Stimulated activated CD8-positive, alpha-beta memory T cell treated with anti-CD3 and anti-CD28 coated beads, Interleukin-15, amount 100 ng/mL, for 48 hours (primary cell): Measurements from ENCODE around the gene E2F8.
"Not testable (repeated sequence)": the region's sequence is repeated elsewhere in the genome, so short reads cannot be mapped to it uniquely, and the experiment has no call there.

Experiments
- DNase-seq, 2 donors: peaks; one replicate each; pipeline ENCODE4 v3.0.0-alpha.2; 2020; ENCODE audit warnings: low read depth in 2 of 2

Gene E2F8

GRCh38 chr11:19240420-19241259, at the start of gene E2F8:
TSS of gene E2F8 (minus strand) at chr11:19240945. CDS start at chr11:19240121, 824 bp downstream.
- peak; percentile 89 to 90 for DNase-seq

- DNase-seq = no peak
Observed at GRCh38 chr11:19290356-19290755, 49.6 kb upstream of the E2F8 start.

- DNase-seq = no peak
Observed at GRCh38 chr11:19288256-19288655, 47.5 kb upstream of the E2F8 start.

- DNase-seq = no peak
Observed at GRCh38 chr11:19286411-19286810, 45.7 kb upstream of the E2F8 start.

GRCh38 chr11:19284881-19285280, 44.1 kb upstream of the E2F8 start:
- DNase-seq = no peak

GRCh38 chr11:19283991-19284390, 43.2 kb upstream of the E2F8 start:
- no peak for DNase-seq

GRCh38 chr11:19281555-19281954, 40.8 kb upstream of the E2F8 start:
- DNase-seq = no peak

GRCh38 chr11:19281041-19281440, 40.3 kb upstream of the E2F8 start:
- no peak for DNase-seq

- no peak for DNase-seq
Observed at GRCh38 chr11:19279451-19279850, 38.7 kb upstream of the E2F8 start.

- DNase-seq = no peak
Observed at GRCh38 chr11:19276859-19277808, 36.4 kb upstream of the E2F8 start.

GRCh38 chr11:19275496-19275895, 34.8 kb upstream of the E2F8 start:
- no peak for DNase-seq

GRCh38 chr11:19273219-19273618, 32.5 kb upstream of the E2F8 start:
- not testable (repeated sequence) for DNase-seq

- no peak for DNase-seq
Observed at GRCh38 chr11:19268909-19269308, 28.2 kb upstream of the E2F8 start.

GRCh38 chr11:19267567-19267966, 26.8 kb upstream of the E2F8 start:
- DNase-seq = no peak

GRCh38 chr11:19263333-19263732, 22.6 kb upstream of the E2F8 start:
- no peak for DNase-seq

GRCh38 chr11:19259487-19260345, 19.0 kb upstream of the E2F8 start:
- peak; percentile 23 to 43 for DNase-seq

GRCh38 chr11:19258641-19259230, 18.0 kb upstream of the E2F8 start:
- no peak for DNase-seq

- not testable (repeated sequence) for DNase-seq
Observed at GRCh38 chr11:19254441-19254840, 13.7 kb upstream of the E2F8 start.

GRCh38 chr11:19253817-19254216, 13.1 kb upstream of the E2F8 start:
- DNase-seq = no peak

GRCh38 chr11:19253153-19253745, 12.5 kb upstream of the E2F8 start:
- DNase-seq = no peak
